Smooth muscle cell (in vitro differentiated cells): ENCODE results near the gene DFFA. TPM values are rescaled to one million over a fixed set of nuclear protein-coding genes. Genes with fewer than 3 reads are reported as not detected.
"Not testable (repeated sequence)": the region's sequence is repeated elsewhere in the genome, so short reads cannot be mapped to it uniquely, and the experiment has no call there.

Experiments
- DNase-seq: peaks from one replicate; lab custom pipeline; 2025; ENCODE audit not compliant: unreplicated experiment; lab: John Stamatoyannopoulos, UW
- H2AFZ ChIP-seq: fragments of 200-600 bp; sonication (generic); 2 replicates; pipeline ENCODE4 v1.6.0; 2016; ENCODE audit warnings: antibody characterized with exemption, low read depth, mild to moderate bottlenecking
- H3F3A ChIP-seq: fragments of 200-600 bp; sonication (generic); 2 replicates; pipeline ENCODE4 v1.6.0; 2017; ENCODE audit warnings: antibody characterized with exemption, low read depth
- H3K27ac ChIP-seq: fragments of 200-600 bp; sonication (generic); 2 replicates; pipeline ENCODE4 v1.5.1; 2016; ENCODE audit warnings: low read depth, mild to moderate bottlenecking
- H3K27me3 ChIP-seq: fragments of 200-600 bp; sonication (generic); 2 replicates; pipeline ENCODE4 v1.6.1; 2016; ENCODE audit warnings: low read depth, mild to moderate bottlenecking
- H3K36me3 ChIP-seq: fragments of 200-600 bp; sonication (generic); 2 replicates; pipeline ENCODE4 v1.5.1; 2016; ENCODE audit warnings: low read depth
- H3K4me1 ChIP-seq: fragments of 200-600 bp; sonication (generic); 2 replicates; pipeline ENCODE4 v1.5.1; 2016; ENCODE audit warnings: low read depth
- H3K4me2 ChIP-seq: fragments of 200-600 bp; sonication (generic); 2 replicates; pipeline ENCODE4 v1.6.0; 2016; ENCODE audit warnings: mild to moderate bottlenecking
- H3K4me3 ChIP-seq: fragments of 200-600 bp; sonication (generic); 2 replicates; pipeline ENCODE4 v1.5.1; 2016; ENCODE audit warnings: mild to moderate bottlenecking
- H3K79me2 ChIP-seq: fragments of 200-600 bp; sonication (generic); 2 replicates; pipeline ENCODE4 v1.6.0; 2016; ENCODE audit warnings: low read depth, mild to moderate bottlenecking
- H3K9ac ChIP-seq: fragments of 200-600 bp; sonication (generic); 2 replicates; pipeline ENCODE4 v1.6.0; 2016; ENCODE audit warnings: low read depth
- H3K9me3 ChIP-seq: fragments of 200-600 bp; sonication (generic); replicated peaks from 2 replicates; pipeline ENCODE4 v1.5.1; 2016; ENCODE audit warnings: low read depth
- H4K20me1 ChIP-seq: fragments of 200-600 bp; sonication (generic); 2 replicates; pipeline ENCODE4 v1.6.0; 2016; ENCODE audit warnings: low read depth
- WGBS: methylation state at CpG from one replicate; pipeline ENCODE4 v1.1.7; 2016; ENCODE audit warnings: low lambda C conversion rate; 5-methylcytosine and 5-hydroxymethylcytosine counted together
- polyA plus RNA-seq: library from polyadenylated mRNA; unstranded; fragments of >200 nt; fragmentation: Nextera tagmentation; extraction: Ambion mirVana; gene quantifications from 2 replicates; pipeline ENCODE4 v1.2.1, GENCODE V29; 2016
- total RNA-seq: library from RNA; depleted of rRNA; stranded (reverse); fragments of >200 nt; gene quantifications from 2 replicates; pipeline ENCODE4 v1.2.3, GENCODE V29; 2014
- TF ChIP-seq, protein P1 (sequence below): fragments of 200-600 bp; sonication (generic); IDR thresholded peaks from 2 replicates; pipeline ENCODE4 v1.5.1; 2017; ENCODE audit warnings: borderline replicate concordance, mild to moderate bottlenecking, antibody characterized with exemption; ENCODE audit not compliant: insufficient read depth, poor library complexity, severe bottlenecking

DFFA gene
- total and polyA plus RNA-seq, 2 experiments from 2014 or later, result 27.6 to 30.0 TPM

DNA sequence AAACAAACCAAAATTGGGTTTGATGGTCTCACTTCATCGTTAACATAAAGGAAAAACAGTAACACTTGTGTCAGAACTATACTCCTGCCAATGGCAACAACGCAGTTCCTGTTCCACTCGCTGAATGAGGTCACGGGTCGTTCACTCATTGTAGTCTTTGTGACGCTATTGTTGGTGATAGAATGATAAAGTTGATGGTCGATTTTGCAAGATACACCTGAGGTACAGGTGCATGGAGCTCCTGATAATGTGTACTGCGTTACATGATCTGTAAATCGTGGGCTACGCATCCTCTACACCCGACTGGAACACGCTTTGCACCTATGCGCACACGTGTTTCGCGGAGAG, 42.5 kb downstream of the DFFA start:
- Histone ChIP-seq H3K27me3 (no peaks in the 10 kb centered on the region), H3K4me3 (peak overlapping the region; percentile 82), H3K9ac (no peak overlapping the region), H3K27ac (no peak overlapping the region), H3K4me2 (peak overlapping the region; percentile 93), H2AFZ (peak overlapping the region; percentile 91), H3K4me1 (peaks cover 5% of the 10 kb centered on the region), H4K20me1 (no peaks in the 10 kb centered on the region), H3F3A (no peaks in the 10 kb centered on the region), H3K36me3 (no peaks in the 10 kb centered on the region), H3K79me2 (no peaks in the 10 kb centered on the region), H3K9me3 (no peaks in the 10 kb centered on the region)
- WGBS, result 37% methylated on average over 16 of the region's 16 CpGs
- no peak for DNase-seq
- TF ChIP-seq, protein P1, sequence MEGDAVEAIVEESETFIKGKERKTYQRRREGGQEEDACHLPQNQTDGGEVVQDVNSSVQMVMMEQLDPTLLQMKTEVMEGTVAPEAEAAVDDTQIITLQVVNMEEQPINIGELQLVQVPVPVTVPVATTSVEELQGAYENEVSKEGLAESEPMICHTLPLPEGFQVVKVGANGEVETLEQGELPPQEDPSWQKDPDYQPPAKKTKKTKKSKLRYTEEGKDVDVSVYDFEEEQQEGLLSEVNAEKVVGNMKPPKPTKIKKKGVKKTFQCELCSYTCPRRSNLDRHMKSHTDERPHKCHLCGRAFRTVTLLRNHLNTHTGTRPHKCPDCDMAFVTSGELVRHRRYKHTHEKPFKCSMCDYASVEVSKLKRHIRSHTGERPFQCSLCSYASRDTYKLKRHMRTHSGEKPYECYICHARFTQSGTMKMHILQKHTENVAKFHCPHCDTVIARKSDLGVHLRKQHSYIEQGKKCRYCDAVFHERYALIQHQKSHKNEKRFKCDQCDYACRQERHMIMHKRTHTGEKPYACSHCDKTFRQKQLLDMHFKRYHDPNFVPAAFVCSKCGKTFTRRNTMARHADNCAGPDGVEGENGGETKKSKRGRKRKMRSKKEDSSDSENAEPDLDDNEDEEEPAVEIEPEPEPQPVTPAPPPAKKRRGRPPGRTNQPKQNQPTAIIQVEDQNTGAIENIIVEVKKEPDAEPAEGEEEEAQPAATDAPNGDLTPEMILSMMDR, result no peak

DNA sequence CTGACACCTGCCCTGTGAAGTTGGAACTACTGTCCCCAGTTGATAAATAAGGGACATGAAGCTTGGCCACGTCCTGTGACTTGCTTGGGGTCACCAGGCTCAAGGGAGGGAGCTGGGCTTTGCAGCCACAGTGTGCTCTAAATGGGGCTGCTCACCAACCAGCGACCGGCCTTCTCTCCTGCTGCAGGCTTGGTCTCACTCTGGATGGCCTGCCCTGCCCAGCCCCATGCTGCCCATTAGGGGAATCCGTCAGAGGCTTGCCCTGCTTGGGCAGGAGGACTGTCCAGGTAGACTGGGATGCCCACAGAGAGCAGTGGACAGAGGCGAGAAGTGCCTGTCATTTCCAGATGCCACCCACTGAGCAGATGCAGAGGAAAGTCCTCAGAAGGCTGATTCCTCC, 43.3 kb downstream of the DFFA start:
- H3K4me2 ChIP-seq, result no peak overlapping the region
- H3F3A ChIP-seq, result no peaks in the 10 kb centered on the region
- H3K4me3 ChIP-seq, result no peak overlapping the region
- no peaks in the 10 kb centered on the region for H3K27me3 ChIP-seq
- no peak overlapping the region for H3K27ac ChIP-seq
- TF ChIP-seq, protein P1, result no peak
- WGBS, result 85% methylated on average over 5 of the region's 5 CpGs
- no peak overlapping the region for H2AFZ ChIP-seq
- no peak for DNase-seq
- H3K79me2 ChIP-seq, result no peaks in the 10 kb centered on the region
- H3K4me1 ChIP-seq, result peaks cover 5% of the 10 kb centered on the region
- no peaks in the 10 kb centered on the region for H4K20me1 ChIP-seq
- H3K9me3 ChIP-seq, result no peaks in the 10 kb centered on the region
- no peaks in the 10 kb centered on the region for H3K36me3 ChIP-seq
- H3K9ac ChIP-seq, result no peak overlapping the region

DNA sequence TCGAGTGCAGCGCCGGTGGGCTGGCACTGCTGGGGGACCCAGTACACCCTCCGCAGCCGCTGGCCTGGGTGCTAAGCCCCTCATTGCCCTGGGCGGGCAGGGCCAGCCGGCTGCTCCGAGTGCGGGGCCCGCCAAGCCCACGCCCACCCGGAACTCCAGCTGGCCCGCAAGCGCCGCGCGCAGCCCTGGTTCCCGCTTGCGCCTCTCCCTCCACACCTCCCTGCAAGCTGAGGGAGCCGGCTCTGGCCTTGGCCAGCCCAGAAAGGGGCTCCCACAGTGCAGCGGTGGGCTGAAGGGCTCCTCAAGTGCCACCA, 45.8 kb downstream of the DFFA start:
- H3K4me2 ChIP-seq, H3K27ac ChIP-seq, H3F3A ChIP-seq, H3K9ac ChIP-seq, H2AFZ ChIP-seq, H3K9me3 ChIP-seq, H3K27me3 ChIP-seq, DNase-seq, H3K79me2 ChIP-seq, H3K36me3 ChIP-seq, H3K4me3 ChIP-seq, H3K4me1 ChIP-seq, H4K20me1 ChIP-seq: not testable (repeated sequence)
- WGBS, result 97% methylated on average over 15 of the region's 21 CpGs

DNA sequence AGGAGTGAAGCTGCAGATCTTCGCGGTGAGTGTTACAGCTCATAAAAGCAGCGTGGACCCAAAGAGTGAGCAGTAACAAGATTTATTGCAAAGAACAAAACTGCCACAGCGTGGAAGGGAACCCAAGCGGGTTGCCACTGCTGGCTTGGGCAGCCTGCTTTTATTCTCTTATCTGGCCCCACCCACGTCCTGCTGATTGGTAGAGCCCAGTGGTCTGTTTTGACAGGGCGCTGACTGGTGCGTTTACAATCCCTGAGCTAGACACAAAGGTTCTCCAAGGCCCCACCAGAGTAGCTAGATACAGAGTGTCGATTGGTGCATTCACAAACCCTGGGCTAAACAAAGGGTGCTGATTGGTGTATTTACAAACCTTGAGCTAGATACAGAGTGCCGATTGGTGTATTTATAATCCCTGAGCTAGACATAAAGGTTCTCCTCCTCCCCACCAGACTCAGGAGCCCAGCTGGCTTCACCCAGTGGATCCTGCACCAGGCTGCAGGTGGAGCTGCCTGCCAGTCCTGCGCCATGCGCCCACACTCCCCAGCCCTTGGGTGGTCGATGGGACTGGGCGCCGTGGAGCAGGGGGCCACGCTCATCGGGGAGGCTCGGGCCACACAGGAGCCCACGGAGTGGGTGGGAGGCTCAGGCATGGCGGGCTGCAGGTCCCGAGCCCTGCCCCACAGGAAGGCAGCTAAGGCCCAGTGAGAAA, 46.3 kb downstream of the DFFA start:
- H3K9me3 ChIP-seq, H2AFZ ChIP-seq, H3K4me1 ChIP-seq, H3K79me2 ChIP-seq, H4K20me1 ChIP-seq, H3K4me2 ChIP-seq, H3K27me3 ChIP-seq, H3K27ac ChIP-seq, H3K9ac ChIP-seq, H3F3A ChIP-seq, DNase-seq, H3K4me3 ChIP-seq, H3K36me3 ChIP-seq: not testable (repeated sequence)
- WGBS, result 85% methylated on average over 21 of the region's 21 CpGs

DNA sequence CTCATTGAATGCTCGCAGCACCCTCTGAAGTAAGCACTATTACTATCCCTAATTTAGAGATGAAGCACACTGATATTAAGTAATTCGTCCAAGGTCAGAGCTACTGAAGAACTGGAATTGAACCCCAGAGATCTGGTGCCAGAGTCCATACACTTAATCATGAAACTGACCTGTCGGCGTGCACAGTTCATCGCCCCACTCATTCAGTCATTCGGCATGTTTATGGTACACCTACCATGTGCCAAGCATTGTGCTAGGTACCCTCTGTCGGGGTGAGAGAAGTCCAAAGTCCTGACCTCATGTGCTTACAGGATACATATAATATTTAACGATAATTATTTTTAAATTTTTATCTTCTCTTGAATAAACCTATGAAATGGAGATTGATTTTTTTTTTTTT, 47.7 kb downstream of the DFFA start:
- Histone ChIP-seq H3K27me3 (no peaks in the 10 kb centered on the region), H3K4me3 (no peak overlapping the region), H3K27ac (no peak overlapping the region), H3K4me2 (no peak overlapping the region), H4K20me1 (no peaks in the 10 kb centered on the region), H3F3A (no peaks in the 10 kb centered on the region), H3K79me2 (no peaks in the 10 kb centered on the region), H3K9ac (no peak overlapping the region), H3K36me3 (no peaks in the 10 kb centered on the region), H2AFZ (no peak overlapping the region), H3K9me3 (no peaks in the 10 kb centered on the region), H3K4me1 (no peaks in the 10 kb centered on the region)
- TF ChIP-seq, protein P1, result no peak
- DNase-seq, result no peak
- 94% methylated on average over 8 of the region's 8 CpGs for WGBS
